DOHH2 (cell line): ENCODE measurements around the gene ATP8A2.

Experiments
- CTCF ChIP-seq: fragments of 200-600 bp; sonication (generic); IDR thresholded peaks from one replicate; pipeline ENCODE4 v1.5.1; 2014; ENCODE audit warnings: antibody characterized with exemption, mild to moderate bottlenecking, low read depth, low read length; ENCODE audit not compliant: poor library complexity, severe bottlenecking
- EZH2phosphoT487 ChIP-seq: fragments of 200-600 bp; sonication (generic); IDR thresholded peaks from 2 replicates; pipeline ENCODE4 v1.6.1; 2017; ENCODE audit warnings: borderline replicate concordance, mild to moderate bottlenecking, antibody characterized with exemption, low read length, moderate library complexity, mixed read lengths

GRCh38 chr13:25649001-25649633 is 277.3 kb downstream of the ATP8A2 start:
- TF ChIP-seq CTCF = no peak
- TF ChIP-seq EZH2phosphoT487 = no peak
